Glomerular endothelial cell (primary cell): Measurements from ENCODE around the gene ARID3B. TPM values are rescaled to one million over a fixed set of nuclear protein-coding genes. Genes with fewer than 3 reads are reported as not detected.

Experiments used
- DNase-seq: peaks from one replicate; pipeline ENCODE4 v3.0.0-alpha.2; 2011; ENCODE audit warnings: low read depth, low spot score; ENCODE audit errors: extremely low read depth
- total RNA-seq: library from RNA; depleted of rRNA; stranded (reverse); fragments of >200 nt; gene quantifications from 2 replicates; pipeline ENCODE4 v1.2.3, GENCODE V29; 2015

Gene ARID3B
- total RNA-seq, 1 donor from 2014 or later: 7.6 TPM

- DNase-seq: no peak
Observed at GRCh38 chr15:74633781-74634180, 92.8 kb downstream of the ARID3B start.

- DNase-seq: no peak
Observed at GRCh38 chr15:74635228-74635627, 94.2 kb downstream of the ARID3B start.

GRCh38 chr15:74636984-74637383 is 96.0 kb downstream of the ARID3B start:
- no peak for DNase-seq

GRCh38 chr15:74641151-74641550 is 100.1 kb downstream of the ARID3B start:
- no peak for DNase-seq

GRCh38 chr15:74642348-74642733 is 101.3 kb downstream of the ARID3B start:
- DNase-seq: no peak

- DNase-seq: no peak
Observed at GRCh38 chr15:74642734-74643664, 102.0 kb downstream of the ARID3B start.

- no peak for DNase-seq
Observed at GRCh38 chr15:74643665-74644204, 102.7 kb downstream of the ARID3B start.

- no peak for DNase-seq
Observed at GRCh38 chr15:74646480-74646879, 105.5 kb downstream of the ARID3B start.

Other genes with a start within 250 kb of the ARID3B start
- gene CYP11A1, start 173.6 kb upstream of the ARID3B start, total RNA-seq: not detected in 2 replicates
- 15.3 and 25.6 TPM in 2 replicates for gene SEMA7A, start 107.3 kb upstream of the ARID3B start, total RNA-seq
- 47.4 and 54.8 TPM in 2 replicates for gene UBL7, start 80.1 kb upstream of the ARID3B start, total RNA-seq
- gene CLK3, start 74.6 kb downstream of the ARID3B start, total RNA-seq: 72.4 and 102 TPM in 2 replicates
- 25.8 and 39.9 TPM in 2 replicates for gene EDC3, start 154.8 kb downstream of the ARID3B start, total RNA-seq
- gene CYP1A1, start 184.3 kb downstream of the ARID3B start, total RNA-seq: 2.0 and 3.7 TPM in 2 replicates
- gene CYP1A2, start 207.6 kb downstream of the ARID3B start, total RNA-seq: not detected in 2 replicates
- gene CSK, start 240.9 kb downstream of the ARID3B start, total RNA-seq: 48.0 and 69.4 TPM in 2 replicates